ENCODE data around the gene TBC1D4. TPM values are rescaled to one million over a fixed set of nuclear protein-coding genes. Genes with fewer than 3 reads are reported as not detected.

TBC1D4 gene
- polyA plus RNA-seq, 1 of the 3 experiments (the other 2 are of a cell fraction), result 8.8 TPM

GRCh38 chr13:75432811-75433244 lies 49.1 kb downstream of the TBC1D4 start:
- no peak overlapping the region for H3K4me2 ChIP-seq
- H3K9ac ChIP-seq, result no peak overlapping the region
- WGBS (ENCODE audit: low lambda C conversion rate), result 85% methylated on average over 5 of the region's 5 CpGs
- ChIA-PET POLR2A (no interaction called here), CTCF (interaction anchor here (1.3 kb wide), 1 partner anchor 13 kb away, joined by 4 read pairs; no protein-coding TSS in a partner anchor)
- no peak for DNase-seq
- H4K20me1 ChIP-seq (ENCODE audit: insufficient read depth), result no peaks in the 10 kb centered on the region; the same call in 1 of the 2 replicates
- no peaks in the 10 kb centered on the region; the same call in 1 of the 2 replicates for H3K9me2 ChIP-seq
- H3K27me3 ChIP-seq (ENCODE audit: insufficient read depth), result no peaks in the 10 kb centered on the region
- TF ChIP-seq USF1 (IDR thresholded peaks at IDR 0.05; ENCODE audit: borderline replicate concordance, low read depth) (no peak), USF2 (IDR thresholded peaks at IDR 0.05; ENCODE audit: borderline replicate concordance, low read depth, low read length) (no peak), NRF1 (IDR thresholded peaks at IDR 0.05; ENCODE audit: low read depth, low read length) (no peak), JUND (IDR thresholded peaks at IDR 0.05) (no peak), PBX3 (IDR thresholded peaks at IDR 0.05) (peak; percentile 29; the same call in 1 of the 2 replicates), TCF12 (IDR thresholded peaks at IDR 0.05) (0 out of 2 replicates have a peak, but pooled peaks have one; percentile 12), EZH2phosphoT487 (IDR thresholded peaks at IDR 0.05; ENCODE audit: borderline replicate concordance, low read depth) (no peak), MAX (IDR thresholded peaks at IDR 0.05; ENCODE audit: low read depth) (no peak), REST (IDR thresholded peaks at IDR 0.05; ENCODE audit: low read depth, low read length) (no peak), TEAD4 (IDR thresholded peaks at IDR 0.05; ENCODE audit: borderline replicate concordance, insufficient read depth) (no peak), RFX5 (IDR thresholded peaks at IDR 0.05; ENCODE audit: low read length) (no peak), FOXJ3 (CRISPR knock-in tag; IDR thresholded peaks at IDR 0.05) (no peak), EP300 (IDR thresholded peaks at IDR 0.05; ENCODE audit: borderline replicate concordance in 1 of 2, low read depth in 1 of 2, low read length in 1 of 2) (no peak), CHD2 (IDR thresholded peaks at IDR 0.05; ENCODE audit: low read length, partially characterized antibody) (no peak)
- no peaks in the 10 kb centered on the region for H3K36me3 ChIP-seq (replicated peaks in 1 of 2; ENCODE audit: control insufficient read depth in 1 of 2, insufficient read depth in 2 of 2, low read length in 1 of 2)
- H3K27ac ChIP-seq (ENCODE audit: low read depth in 2 of 2, low read length in 1 of 2), result no peak overlapping the region
- no peaks in the 10 kb centered on the region for H3F3A ChIP-seq (replicated peaks; ENCODE audit: insufficient read depth)
- peaks cover 0 to 14% of the 10 kb centered on the region in 2 experiments; a peak in 1 of 4 replicates for H3K4me1 ChIP-seq (ENCODE audit: control insufficient read depth in 1 of 2, insufficient read depth in 2 of 2, low read depth in 1 of 2, low read length in 1 of 2)
- H2AFZ ChIP-seq (ENCODE audit: low read depth), result no peak overlapping the region
- H3K9me3 ChIP-seq, result no peaks in the 10 kb centered on the region
- H3K4me3 ChIP-seq (ENCODE audit: low read depth in 2 of 2, low read length in 1 of 2), result no peak overlapping the region
- H3K79me2 ChIP-seq (ENCODE audit: insufficient read depth), result peaks cover 4% of the 10 kb centered on the region

Data from SK-N-SH (cell line).